Liver (tissue), 9 donors: ENCODE results near the gene SLC25A40. TPM values are rescaled to one million over a fixed set of nuclear protein-coding genes. Genes with fewer than 3 reads are reported as not detected.

Source experiments
- DNase-seq: peaks from one replicate; pipeline ENCODE4 v3.0.0-alpha.2; 2017; ENCODE audit warnings: low spot score
- H3K27ac ChIP-seq, 2 donors: one replicate each; pipeline ENCODE4 v1.7.0; 2013; ENCODE audit warnings: inconsistent platforms in 2 of 2, low read length in 2 of 2, control low read depth in 1 of 2, low read depth in 1 of 2, mild to moderate bottlenecking in 1 of 2
- H3K27me3 ChIP-seq, 4 donors: one replicate each; pipeline versions ENCODE4 v1.6.1 to v1.7.0; 2013; ENCODE audit warnings: low read length in 3 of 4, inconsistent platforms in 1 of 4, mild to moderate bottlenecking in 1 of 4, moderate library complexity in 1 of 4; ENCODE audit not compliant: control insufficient read depth in 4 of 4, insufficient read depth in 4 of 4
- H3K36me3 ChIP-seq, 4 donors: one replicate each; pipeline versions ENCODE4 v1.6.1 to v1.7.0; 2013; ENCODE audit warnings: low read length in 3 of 4, mild to moderate bottlenecking in 3 of 4, low read depth in 1 of 4, moderate library complexity in 1 of 4; ENCODE audit not compliant: control insufficient read depth in 4 of 4, insufficient read depth in 3 of 4
- H3K4me1 ChIP-seq, 4 donors: one replicate each; pipeline versions ENCODE4 v1.6.1 to v1.7.0; 2013; ENCODE audit warnings: low read length in 3 of 4, mild to moderate bottlenecking in 3 of 4, moderate library complexity in 1 of 4; ENCODE audit not compliant: control insufficient read depth in 4 of 4, insufficient read depth in 4 of 4
- H3K4me3 ChIP-seq, 3 donors: one replicate each; pipeline versions ENCODE4 v1.6.1 to v1.7.0; 2013; ENCODE audit warnings: low read length in 3 of 3, control low read depth in 1 of 3, low read depth in 1 of 3, mild to moderate bottlenecking in 1 of 3
- H3K9ac ChIP-seq, 2 donors: one replicate each; pipeline ENCODE4 v1.7.0; 2013; ENCODE audit warnings: low read length in 2 of 2, mild to moderate bottlenecking in 2 of 2, moderate library complexity in 2 of 2, control low read depth in 1 of 2, low read depth in 1 of 2
- H3K9me3 ChIP-seq, 4 donors: one replicate each; pipeline versions ENCODE4 v1.6.1 to v1.7.0; 2013; ENCODE audit warnings: low read length in 3 of 4; ENCODE audit not compliant: control insufficient read depth in 4 of 4
- EGR1 ChIP-seq, 2 donors: IDR thresholded peaks; 2 replicates each; pipeline ENCODE4 v1.6.1; 2016 to 2018; ENCODE audit warnings: antibody characterized with exemption in 2 of 2, low read depth in 2 of 2
- FOXA1 ChIP-seq: IDR thresholded peaks from 2 replicates; pipeline ENCODE4 v1.6.1; 2016; ENCODE audit warnings: antibody characterized with exemption
- GABPA ChIP-seq, 2 donors: IDR thresholded peaks in 1 of 2; conservative IDR thresholded peaks in 1 of 2; 2 replicates each; pipeline ENCODE4 v1.6.1; 2016; ENCODE audit warnings: antibody characterized with exemption in 2 of 2, mild to moderate bottlenecking in 1 of 2, moderate library complexity in 1 of 2
- HNF4A ChIP-seq, 2 donors: conservative IDR thresholded peaks; 2 replicates each; pipeline ENCODE4 v1.6.1; 2016; ENCODE audit warnings: antibody characterized with exemption in 2 of 2, mild to moderate bottlenecking in 2 of 2
- HNF4G ChIP-seq: IDR thresholded peaks from 2 replicates; pipeline ENCODE4 v1.6.1; 2016; ENCODE audit warnings: antibody characterized with exemption
- JUND ChIP-seq, 2 donors: IDR thresholded peaks; 2 replicates each; pipeline ENCODE4 v1.6.1; 2016; ENCODE audit warnings: antibody characterized with exemption in 2 of 2
- NR2F2 ChIP-seq: IDR thresholded peaks from 2 replicates; pipeline ENCODE4 v1.6.1; 2016; ENCODE audit warnings: antibody characterized with exemption
- RAD21 ChIP-seq, 2 donors: IDR thresholded peaks; 2 replicates each; pipeline ENCODE4 v1.6.1; 2016; ENCODE audit warnings: antibody characterized with exemption in 2 of 2, mild to moderate bottlenecking in 2 of 2
- RXRA ChIP-seq, 2 donors: IDR thresholded peaks; 2 replicates each; pipeline ENCODE4 v1.6.1; 2017 to 2018; ENCODE audit warnings: antibody characterized with exemption in 2 of 2, mild to moderate bottlenecking in 1 of 2
- SP1 ChIP-seq: IDR thresholded peaks from 2 replicates; pipeline ENCODE4 v1.6.1; 2018; ENCODE audit warnings: antibody characterized with exemption, mild to moderate bottlenecking
- YY1 ChIP-seq: IDR thresholded peaks from 2 replicates; pipeline ENCODE4 v1.6.1; 2016; ENCODE audit warnings: antibody characterized with exemption, mild to moderate bottlenecking
- WGBS: extraction: QIAGEN DNeasy Blood & Tissue Kit; methylation state at CpG from one replicate; pipeline ENCODE4 v1.1.7; 2013; 5-methylcytosine and 5-hydroxymethylcytosine counted together
- polyA plus RNA-seq, 2 donors: library from polyadenylated mRNA; stranded (reverse) in 1 of 2; unstranded in 1 of 2; fragments of 200-250 nt in 1 of 2; fragments of >200 nt in 1 of 2; fragmentation: Nextera tagmentation in 1 of 2; extraction: Ambion mirVana in 1 of 2; gene quantifications; one replicate each; pipeline versions ENCODE4 v1.2.1 to v1.2.3, GENCODE V29; 2013 to 2015
- total RNA-seq, 2 donors: library from RNA; depleted of rRNA; stranded (reverse); fragments of >200 nt; gene quantifications; one replicate each; pipeline ENCODE4 v1.2.3, GENCODE V29; 2014
- TF ChIP-seq, protein P1 (sequence below): IDR thresholded peaks from 2 replicates; pipeline ENCODE4 v1.6.1; 2016; ENCODE audit warnings: antibody characterized with exemption
- TF ChIP-seq, protein P2 (sequence below): IDR thresholded peaks from 2 replicates; pipeline ENCODE4 v1.6.1; 2016; ENCODE audit warnings: antibody characterized with exemption
- TF ChIP-seq, protein P3 (sequence below): IDR thresholded peaks from 2 replicates; pipeline ENCODE4 v1.6.1; 2016; ENCODE audit warnings: antibody characterized with exemption
- TF ChIP-seq, protein P4 (sequence below): IDR thresholded peaks from 2 replicates; pipeline ENCODE4 v1.6.1; 2016; ENCODE audit warnings: antibody characterized with exemption, mild to moderate bottlenecking
- donor health status: healthy.
- donor health status: healthy.
- donor health status: healthy.
- donor health status: healthy.
- donor health status: healthy.

SLC25A40 gene
- total and polyA plus RNA-seq, 4 donors = 3.5 to 14.4 (median 4.4) TPM

DNA sequence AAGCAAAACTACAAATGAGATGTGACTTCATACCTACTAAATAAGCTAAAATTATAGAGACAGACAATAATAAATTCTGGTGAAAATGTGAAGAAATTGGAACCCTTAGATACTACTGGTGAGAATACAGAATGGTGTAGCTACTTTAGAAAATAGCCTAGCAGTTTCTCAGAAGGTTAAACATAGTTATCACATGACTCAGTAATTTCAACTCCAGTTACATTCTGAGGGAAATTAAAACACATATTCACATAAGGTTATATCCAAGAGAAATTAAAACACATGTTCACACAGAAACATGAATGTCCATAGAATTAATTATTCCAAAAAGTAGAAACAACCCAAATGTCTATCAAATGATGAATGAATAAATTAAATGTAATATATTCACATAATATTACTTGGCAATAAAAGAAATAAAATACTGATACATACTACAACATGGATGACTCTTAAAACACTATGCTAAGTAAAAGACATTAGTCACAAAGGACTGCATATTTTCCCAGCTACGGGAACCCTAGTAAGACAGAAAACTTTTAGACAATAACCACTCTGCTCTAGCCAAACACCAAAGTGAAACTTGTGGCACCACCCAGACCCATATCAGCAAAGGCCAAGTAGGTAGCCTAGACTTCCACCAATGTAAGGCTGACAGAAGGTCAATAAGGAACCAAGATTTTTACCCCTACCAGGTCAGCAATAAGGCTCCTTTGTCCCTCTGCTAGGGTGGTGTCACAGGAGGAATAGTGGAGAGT is 25.1 kb downstream of the SLC25A40 start:
- no peak overlapping the region for H3K27ac ChIP-seq
- H3K9me3 ChIP-seq = no peaks in the 10 kb centered on the region
- no peak overlapping the region for H3K9ac ChIP-seq
- H3K4me1 ChIP-seq = no peaks in the 10 kb centered on the region
- peaks cover 3 to 13% (median 5%) of the 10 kb centered on the region in 4 donors for H3K36me3 ChIP-seq
- TF ChIP-seq RXRA (IDR thresholded peaks at IDR 0.05) (no peak), GABPA (IDR thresholded peaks at IDR 0.05 in 1 of 2, conservative IDR thresholded peaks at IDR 0.05 in 1 of 2) (no peak), YY1 (no peak)
- DNase-seq = no peak
- H3K4me3 ChIP-seq = no peak overlapping the region
- 96% methylated on average over 1 of the region's 1 CpG for WGBS
- no peaks in the 10 kb centered on the region for H3K27me3 ChIP-seq

DNA sequence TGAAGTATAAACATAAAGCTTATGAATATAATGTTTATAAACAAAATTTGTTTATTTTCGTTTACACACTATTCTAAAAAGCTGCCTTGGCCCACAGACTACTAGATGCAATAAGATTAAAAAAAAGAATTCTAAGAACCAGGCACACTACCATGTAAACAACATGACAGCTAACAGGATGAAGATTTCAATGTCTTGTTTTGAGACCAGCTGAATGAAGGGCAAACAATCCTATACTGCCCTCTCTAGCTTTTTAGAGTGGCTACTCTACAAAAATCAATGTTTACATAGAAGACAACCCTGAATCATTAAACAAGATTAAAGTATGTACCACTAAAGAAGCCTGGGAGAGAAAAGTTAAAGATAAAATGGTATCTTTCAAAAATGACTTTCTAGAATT is 38.6 kb downstream of the SLC25A40 start:
- no peak overlapping the region for H3K9ac ChIP-seq
- 78% methylated on average over 1 of the region's 1 CpG for WGBS
- H3K36me3 ChIP-seq = peaks cover 0 to 2% (median 0%) of the 10 kb centered on the region in 4 donors
- no peak for TF ChIP-seq NR2F2
- TF ChIP-seq JUND (IDR thresholded peaks at IDR 0.05) = no peak
- no peak for TF ChIP-seq RAD21 (IDR thresholded peaks at IDR 0.05)
- TF ChIP-seq SP1 = no peak
- TF ChIP-seq FOXA1 = no peak
- TF ChIP-seq, protein P1, sequence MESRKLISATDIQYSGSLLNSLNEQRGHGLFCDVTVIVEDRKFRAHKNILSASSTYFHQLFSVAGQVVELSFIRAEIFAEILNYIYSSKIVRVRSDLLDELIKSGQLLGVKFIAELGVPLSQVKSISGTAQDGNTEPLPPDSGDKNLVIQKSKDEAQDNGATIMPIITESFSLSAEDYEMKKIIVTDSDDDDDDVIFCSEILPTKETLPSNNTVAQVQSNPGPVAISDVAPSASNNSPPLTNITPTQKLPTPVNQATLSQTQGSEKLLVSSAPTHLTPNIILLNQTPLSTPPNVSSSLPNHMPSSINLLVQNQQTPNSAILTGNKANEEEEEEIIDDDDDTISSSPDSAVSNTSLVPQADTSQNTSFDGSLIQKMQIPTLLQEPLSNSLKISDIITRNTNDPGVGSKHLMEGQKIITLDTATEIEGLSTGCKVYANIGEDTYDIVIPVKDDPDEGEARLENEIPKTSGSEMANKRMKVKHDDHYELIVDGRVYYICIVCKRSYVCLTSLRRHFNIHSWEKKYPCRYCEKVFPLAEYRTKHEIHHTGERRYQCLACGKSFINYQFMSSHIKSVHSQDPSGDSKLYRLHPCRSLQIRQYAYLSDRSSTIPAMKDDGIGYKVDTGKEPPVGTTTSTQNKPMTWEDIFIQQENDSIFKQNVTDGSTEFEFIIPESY = no peak
- TF ChIP-seq, protein P2, sequence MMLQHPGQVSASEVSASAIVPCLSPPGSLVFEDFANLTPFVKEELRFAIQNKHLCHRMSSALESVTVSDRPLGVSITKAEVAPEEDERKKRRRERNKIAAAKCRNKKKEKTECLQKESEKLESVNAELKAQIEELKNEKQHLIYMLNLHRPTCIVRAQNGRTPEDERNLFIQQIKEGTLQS = no peak
- TF ChIP-seq, protein P3, sequence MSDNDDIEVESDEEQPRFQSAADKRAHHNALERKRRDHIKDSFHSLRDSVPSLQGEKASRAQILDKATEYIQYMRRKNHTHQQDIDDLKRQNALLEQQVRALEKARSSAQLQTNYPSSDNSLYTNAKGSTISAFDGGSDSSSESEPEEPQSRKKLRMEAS = no peak
- no peak for TF ChIP-seq HNF4G
- TF ChIP-seq GABPA (IDR thresholded peaks at IDR 0.05 in 1 of 2, conservative IDR thresholded peaks at IDR 0.05 in 1 of 2) = no peak
- no peak overlapping the region for H3K4me3 ChIP-seq
- H3K4me1 ChIP-seq = no peaks in the 10 kb centered on the region
- no peaks in the 10 kb centered on the region for H3K27me3 ChIP-seq
- H3K27ac ChIP-seq = no peak overlapping the region
- no peak for DNase-seq
- H3K9me3 ChIP-seq = no peaks in the 10 kb centered on the region

DNA sequence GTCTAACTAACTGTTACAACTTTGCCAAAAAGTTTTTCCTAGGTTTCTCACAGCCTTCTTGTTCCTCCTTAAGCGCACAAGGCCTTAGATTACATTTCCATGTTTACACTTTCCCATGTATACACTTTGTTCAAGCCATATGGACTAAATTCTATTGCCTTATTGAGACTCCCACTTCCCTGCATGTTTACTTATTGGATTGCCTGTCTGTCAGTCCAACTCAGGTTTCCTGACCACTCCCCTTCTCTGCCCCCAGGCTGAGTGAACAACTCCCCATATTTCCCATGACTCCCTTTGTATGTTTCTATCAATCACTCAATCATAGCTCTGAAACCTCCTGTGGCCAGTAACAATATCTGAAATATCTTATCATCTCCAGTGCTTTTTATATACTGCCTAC is 43.0 kb downstream of the SLC25A40 start:
- no peak for DNase-seq
- WGBS = 94% methylated on average over 1 of the region's 1 CpG
- H3K4me1 ChIP-seq = no peaks in the 10 kb centered on the region
- H3K9ac ChIP-seq = no peak overlapping the region
- no peak overlapping the region for H3K4me3 ChIP-seq
- no peaks in the 10 kb centered on the region for H3K9me3 ChIP-seq
- TF ChIP-seq YY1 = no peak
- no peak for TF ChIP-seq NR2F2
- no peak for TF ChIP-seq EGR1 (IDR thresholded peaks at IDR 0.05; ENCODE audit: low read depth in 2 of 2)
- no peak for TF ChIP-seq HNF4A (conservative IDR thresholded peaks at IDR 0.05)
- TF ChIP-seq, protein P4, sequence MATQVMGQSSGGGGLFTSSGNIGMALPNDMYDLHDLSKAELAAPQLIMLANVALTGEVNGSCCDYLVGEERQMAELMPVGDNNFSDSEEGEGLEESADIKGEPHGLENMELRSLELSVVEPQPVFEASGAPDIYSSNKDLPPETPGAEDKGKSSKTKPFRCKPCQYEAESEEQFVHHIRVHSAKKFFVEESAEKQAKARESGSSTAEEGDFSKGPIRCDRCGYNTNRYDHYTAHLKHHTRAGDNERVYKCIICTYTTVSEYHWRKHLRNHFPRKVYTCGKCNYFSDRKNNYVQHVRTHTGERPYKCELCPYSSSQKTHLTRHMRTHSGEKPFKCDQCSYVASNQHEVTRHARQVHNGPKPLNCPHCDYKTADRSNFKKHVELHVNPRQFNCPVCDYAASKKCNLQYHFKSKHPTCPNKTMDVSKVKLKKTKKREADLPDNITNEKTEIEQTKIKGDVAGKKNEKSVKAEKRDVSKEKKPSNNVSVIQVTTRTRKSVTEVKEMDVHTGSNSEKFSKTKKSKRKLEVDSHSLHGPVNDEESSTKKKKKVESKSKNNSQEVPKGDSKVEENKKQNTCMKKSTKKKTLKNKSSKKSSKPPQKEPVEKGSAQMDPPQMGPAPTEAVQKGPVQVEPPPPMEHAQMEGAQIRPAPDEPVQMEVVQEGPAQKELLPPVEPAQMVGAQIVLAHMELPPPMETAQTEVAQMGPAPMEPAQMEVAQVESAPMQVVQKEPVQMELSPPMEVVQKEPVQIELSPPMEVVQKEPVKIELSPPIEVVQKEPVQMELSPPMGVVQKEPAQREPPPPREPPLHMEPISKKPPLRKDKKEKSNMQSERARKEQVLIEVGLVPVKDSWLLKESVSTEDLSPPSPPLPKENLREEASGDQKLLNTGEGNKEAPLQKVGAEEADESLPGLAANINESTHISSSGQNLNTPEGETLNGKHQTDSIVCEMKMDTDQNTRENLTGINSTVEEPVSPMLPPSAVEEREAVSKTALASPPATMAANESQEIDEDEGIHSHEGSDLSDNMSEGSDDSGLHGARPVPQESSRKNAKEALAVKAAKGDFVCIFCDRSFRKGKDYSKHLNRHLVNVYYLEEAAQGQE = no peak
- TF ChIP-seq, protein P2 = no peak
- H3K27me3 ChIP-seq = no peaks in the 10 kb centered on the region
- no peaks in the 10 kb centered on the region for H3K36me3 ChIP-seq
- no peak overlapping the region for H3K27ac ChIP-seq
